A549 (cell line): ENCODE results near the gene TAOK3. TPM values are rescaled to one million over a fixed set of nuclear protein-coding genes. Genes with fewer than 3 reads are reported as not detected.

Source experiments
- ATAC-seq, 2 experiments: fragments of 200-7000 bp in 1 of 2; fragments of >200 bp in 1 of 2; cut with Nextera tagmentation in 1 of 2; cut with Tn5 transposase in 1 of 2; 3 replicates each; pipeline versions ENCODE4 v1.8.0 to v1.9.1; 2018 to 2020; ENCODE audit warnings: mild to moderate bottlenecking in 1 of 2, moderate library complexity in 1 of 2
- CTCF ChIA-PET: fragments of 300-600 bp; sonication (Branson Sonifier 250); formaldehyde crosslinking; extraction: SDS; loops from one replicate; lab custom pipeline; 2021; ENCODE audit warnings: antibody characterized with exemption, inconsistent platforms; lab: Yijun Ruan, JAX
- POLR2A ChIA-PET: fragments of 350-600 bp; formaldehyde crosslinking; extraction: SDS; loops from one replicate; lab custom pipeline; 2021; ENCODE audit warnings: antibody characterized with exemption, inconsistent platforms; lab: Yijun Ruan, JAX
- DNase-seq, 2 experiments: peaks; one replicate each; pipeline versions ENCODE4 v3.0.0 to v3.0.0-alpha.2; 2011 to 2016; ENCODE audit warnings: low read depth in 1 of 2, low spot score in 1 of 2
- FAIRE-seq: peaks from 2 replicates; lab custom pipeline; 2011; peaks lifted over from hg19 to GRCh38; lab: Jason Lieb, UNC
- H3K27ac ChIP-seq, 2 experiments: fragments of >200 bp; sonication (Bioruptor Twin); formaldehyde crosslinking; 3 replicates each; pipeline ENCODE4 v1.5.1; 2016 to 2017
- H3K4me1 ChIP-seq: fragments of >200 bp; sonication (Bioruptor Twin); formaldehyde crosslinking; 3 replicates; pipeline ENCODE4 v1.6.1; 2016
- H3K4me2 ChIP-seq: fragments of >200 bp; sonication (Bioruptor Twin); formaldehyde crosslinking; 3 replicates; pipeline ENCODE4 v1.6.1; 2016
- H3K4me3 ChIP-seq: fragments of >200 bp; sonication (Bioruptor Twin); formaldehyde crosslinking; 3 replicates; pipeline ENCODE4 v1.5.1; 2016
- H3K9me3 ChIP-seq: fragments of >200 bp; sonication (Bioruptor Twin); formaldehyde crosslinking; 3 replicates; pipeline ENCODE4 v1.6.1; 2016
- BCL3 ChIP-seq: fragments of >200 bp; sonication (Bioruptor Twin); formaldehyde crosslinking; IDR thresholded peaks from 3 replicates; pipeline ENCODE4 v1.6.1; 2016
- BHLHE40 ChIP-seq: IDR thresholded peaks from 2 replicates; pipeline ENCODE4 v1.6.1; 2012; ENCODE audit warnings: low read depth, low read length, inconsistent platforms
- CBX2 ChIP-seq: fragments of 200-600 bp; sonication (generic); IDR thresholded peaks from 2 replicates; pipeline ENCODE4 v1.6.1; 2016; ENCODE audit warnings: low read depth, mild to moderate bottlenecking, borderline replicate concordance
- CBX8 ChIP-seq: fragments of 200-600 bp; sonication (generic); IDR thresholded peaks from 2 replicates; pipeline ENCODE4 v1.6.1; 2016
- CEBPB ChIP-seq, 2 experiments: fragments of >200 bp in 1 of 2; sonication (Bioruptor Twin) in 1 of 2; formaldehyde crosslinking in 1 of 2; IDR thresholded peaks; 2 replicates each; pipeline ENCODE4 v1.6.1; 2012 to 2016
- CTCF ChIP-seq: fragments of >200 bp; sonication (Bioruptor Twin); formaldehyde crosslinking; IDR thresholded peaks from 3 replicates; pipeline ENCODE4 v1.5.1; 2016
- EHMT2 ChIP-seq: fragments of 200-600 bp; sonication (generic); IDR thresholded peaks from 2 replicates; pipeline ENCODE4 v1.6.1; 2016; ENCODE audit warnings: antibody characterized with exemption, low read depth, mild to moderate bottlenecking, moderate library complexity
- ESRRA ChIP-seq: fragments of 150-350 bp; IDR thresholded peaks from 2 replicates; pipeline ENCODE4 v1.6.1; 2014; ENCODE audit warnings: mild to moderate bottlenecking, low read length, borderline replicate concordance
- GATA3 ChIP-seq: IDR thresholded peaks from 2 replicates; pipeline ENCODE4 v1.6.1; 2012; ENCODE audit warnings: borderline replicate concordance
- HDAC2 ChIP-seq: fragments of 200-600 bp; sonication (generic); IDR thresholded peaks from 2 replicates; pipeline ENCODE4 v1.6.1; 2016
- HOXA7 ChIP-seq: fragments of 250-450 bp; sonication (Bioruptor Pico); IDR thresholded peaks from 2 replicates; pipeline ENCODE4 v1.5.0; 2020; ENCODE audit warnings: mild to moderate bottlenecking, moderate library complexity
- HOXB5 ChIP-seq: fragments of 250-450 bp; sonication (Bioruptor Pico); IDR thresholded peaks from 2 replicates; pipeline ENCODE4 v1.5.0; 2020; ENCODE audit warnings: mild to moderate bottlenecking, moderate library complexity
- KDM5A ChIP-seq: fragments of 200-600 bp; sonication (generic); IDR thresholded peaks from 2 replicates; pipeline ENCODE4 v1.6.1; 2016; ENCODE audit warnings: antibody characterized with exemption, mild to moderate bottlenecking
- MAFK ChIP-seq: fragments of 450-650 bp; IDR thresholded peaks from 2 replicates; pipeline ENCODE4 v1.6.1; 2014; ENCODE audit not compliant: partially characterized antibody
- MAZ ChIP-seq: fragments of 150-350 bp; IDR thresholded peaks from 2 replicates; pipeline ENCODE4 v1.6.1; 2014; ENCODE audit warnings: antibody characterized with exemption, low read depth, low read length, borderline replicate concordance
- NR3C1 ChIP-seq: fragments of >200 bp; sonication (Bioruptor Twin); formaldehyde crosslinking; IDR thresholded peaks from 3 replicates; pipeline ENCODE4 v1.6.1; 2017
- PHF8 ChIP-seq: fragments of 200-600 bp; sonication (generic); IDR thresholded peaks from 2 replicates; pipeline ENCODE4 v1.6.1; 2016; ENCODE audit warnings: low read depth, mild to moderate bottlenecking, antibody characterized with exemption, moderate library complexity, borderline replicate concordance
- REST ChIP-seq: fragments of 200-600 bp; sonication (generic); IDR thresholded peaks from 2 replicates; pipeline ENCODE4 v1.6.1; 2016; ENCODE audit warnings: antibody characterized with exemption, mild to moderate bottlenecking, moderate library complexity
- RFX5 ChIP-seq: fragments of 450-650 bp; IDR thresholded peaks from 2 replicates; pipeline ENCODE4 v1.7.1; 2014; ENCODE audit warnings: antibody characterized with exemption, mild to moderate bottlenecking, moderate library complexity
- SREBF2 ChIP-seq: fragments of 450-650 bp; IDR thresholded peaks from 2 replicates; pipeline ENCODE4 v1.6.1; 2014; ENCODE audit warnings: mild to moderate bottlenecking, moderate library complexity
- TFCP2L1 ChIP-seq: fragments of 250-450 bp; sonication (Bioruptor Pico); IDR thresholded peaks from 2 replicates; pipeline ENCODE4 v1.5.0; 2021; ENCODE audit warnings: mild to moderate bottlenecking
- TP53 ChIP-seq: fragments of 250-450 bp; sonication (Bioruptor Pico); IDR thresholded peaks from 2 replicates; pipeline ENCODE4 v1.5.0; 2021; ENCODE audit warnings: mild to moderate bottlenecking, moderate library complexity
- ZC3H11A ChIP-seq: fragments of 450-650 bp; IDR thresholded peaks from 2 replicates; pipeline ENCODE4 v1.6.1; 2014; ENCODE audit warnings: antibody characterized with exemption, mild to moderate bottlenecking
- ZSCAN20 ChIP-seq: fragments of 250-450 bp; sonication (Bioruptor Pico); IDR thresholded peaks from 2 replicates; pipeline ENCODE4 v1.8.0; 2022; ENCODE audit warnings: mild to moderate bottlenecking, moderate library complexity
- WGBS: methylation state at CpG from one replicate; pipeline ENCODE4 v1.1.6; 2017; ENCODE audit errors: missing lambda C conversion rate; 5-methylcytosine and 5-hydroxymethylcytosine counted together
- polyA plus RNA-seq, 4 experiments: library from polyadenylated mRNA; depleted of rRNA in 3 of 4; stranded (reverse); fragments of >200 nt; fragmentation: RNase III in 1 of 4; extraction: RNeasy Plus Mini Kit Qiagen cat#74134 plus additional on column Dnase treatment in 1 of 4; gene quantifications; 2 replicates in 3 of 4; 3 replicates in 1 of 4; pipeline ENCODE4 v1.2.3, GENCODE V29; 2011 to 2017
- TF ChIP-seq, protein P1 (sequence below): fragments of 150-350 bp; IDR thresholded peaks from 2 replicates; pipeline ENCODE4 v1.6.1; 2014; ENCODE audit warnings: low read depth, mild to moderate bottlenecking, low read length

Gene TAOK3
- polyA plus RNA-seq, 2 of the 4 experiments (the other 2 are of a cell fraction) = 13.1 to 27.6 TPM

- DNase-seq = no peak
- no peak for FAIRE-seq
- ATAC-seq = no peak
- no peak overlapping the region for H3K4me2 ChIP-seq
- no peak overlapping the region for H3K4me3 ChIP-seq
- ChIA-PET POLR2A (interaction anchor here (0.5 kb wide), 1 partner anchor 64 kb away, joined by 4 read pairs; the partner anchor contains the start of gene WSB2), CTCF (interaction anchor here (0.6 to 1.7 kb wide), 5 partner anchors 9 to 252 kb away, joined by 3 to 5 read pairs (median 3); partner anchors contain the start of gene SUDS3)
- H3K4me1 ChIP-seq = peaks cover 13% of the 10 kb centered on the region
- H3K27ac ChIP-seq = no peak overlapping the region
- no peaks in the 10 kb centered on the region for H3K9me3 ChIP-seq
- WGBS = 87% methylated on average over 5 of the region's 5 CpGs
- no peak for TF ChIP-seq HOXB5 (CRISPR knock-in tag)
- TF ChIP-seq MAZ = no peak
- TF ChIP-seq NR3C1 = no peak
- no peak for TF ChIP-seq CBX8
- no peak for TF ChIP-seq KDM5A
- no peak for TF ChIP-seq REST
- TF ChIP-seq BCL3 = no peak
- TF ChIP-seq HDAC2 = no peak
- TF ChIP-seq CEBPB (IDR thresholded peaks at IDR 0.05) = no peak
- TF ChIP-seq TFCP2L1 (CRISPR knock-in tag) = no peak
- no peak for TF ChIP-seq BHLHE40
- TF ChIP-seq HOXA7 (CRISPR knock-in tag) = no peak
- TF ChIP-seq SREBF2 = no peak
- no peak for TF ChIP-seq CTCF
- TF ChIP-seq EHMT2 = no peak
- TF ChIP-seq, all 56 proteins: peak for 0
Observed at GRCh38 chr12:118124333-118124874, 248.3 kb downstream of the TAOK3 start.

GRCh38 chr12:118122264-118122663 is 250.4 kb downstream of the TAOK3 start:
- Histone ChIP-seq H3K27ac (no peak overlapping the region), H3K4me2 (no peak overlapping the region), H3K4me1 (peaks cover 13% of the 10 kb centered on the region), H3K4me3 (no peak overlapping the region), H3K9me3 (no peaks in the 10 kb centered on the region)
- FAIRE-seq (no peak), DNase-seq (no peak), ATAC-seq (no peak)
- CTCF ChIA-PET = interaction anchor here (1.0 to 3.0 kb wide), 10 partner anchors 9 to 254 kb away, joined by 3 to 23 read pairs (median 5); partner anchors contain the start of gene SUDS3
- POLR2A ChIA-PET = interaction anchor here (2.0 kb wide), 1 partner anchor 14 kb away, joined by 9 read pairs; the partner anchor contains the start of gene PEBP1
- WGBS = 87% methylated on average over 6 of the region's 6 CpGs
- TF ChIP-seq TP53 (CRISPR knock-in tag) = no peak
- no peak for TF ChIP-seq PHF8
- no peak for TF ChIP-seq CBX2
- TF ChIP-seq SREBF2 = no peak
- TF ChIP-seq, protein P1, sequence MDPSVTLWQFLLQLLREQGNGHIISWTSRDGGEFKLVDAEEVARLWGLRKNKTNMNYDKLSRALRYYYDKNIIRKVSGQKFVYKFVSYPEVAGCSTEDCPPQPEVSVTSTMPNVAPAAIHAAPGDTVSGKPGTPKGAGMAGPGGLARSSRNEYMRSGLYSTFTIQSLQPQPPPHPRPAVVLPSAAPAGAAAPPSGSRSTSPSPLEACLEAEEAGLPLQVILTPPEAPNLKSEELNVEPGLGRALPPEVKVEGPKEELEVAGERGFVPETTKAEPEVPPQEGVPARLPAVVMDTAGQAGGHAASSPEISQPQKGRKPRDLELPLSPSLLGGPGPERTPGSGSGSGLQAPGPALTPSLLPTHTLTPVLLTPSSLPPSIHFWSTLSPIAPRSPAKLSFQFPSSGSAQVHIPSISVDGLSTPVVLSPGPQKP = no peak
- no peak for TF ChIP-seq HDAC2
- no peak for TF ChIP-seq ZC3H11A
- TF ChIP-seq MAFK = no peak
- TF ChIP-seq GATA3 = no peak
- TF ChIP-seq REST = no peak
- no peak for TF ChIP-seq ZSCAN20 (CRISPR knock-in tag)
- TF ChIP-seq NR3C1 = no peak
- no peak for TF ChIP-seq ESRRA
- TF ChIP-seq RFX5 = no peak
- TF ChIP-seq HOXB5 (CRISPR knock-in tag) = no peak
- no peak for TF ChIP-seq EHMT2
- no peak for TF ChIP-seq CEBPB (IDR thresholded peaks at IDR 0.05)
- no peak for TF ChIP-seq BHLHE40
- TF ChIP-seq, all 56 proteins: peak for 0
